Neural crest cell (in vitro differentiated cells): Measurements from ENCODE around the gene HSD17B11. TPM values are rescaled to one million over a fixed set of nuclear protein-coding genes. Genes with fewer than 3 reads are reported as not detected.

ENCODE experiments used
- DNase-seq: peaks from one replicate; pipeline ENCODE4 v3.0.0; 2021; ENCODE audit warnings: low read depth, mixed read lengths, low spot score
- H3K27ac Mint-ChIP-seq: one replicate; pipeline ENCODE4 v1.8.0; 2021; ENCODE audit warnings: mild to moderate bottlenecking, mixed read lengths; ENCODE audit not compliant: unreplicated experiment
- H3K27me3 Mint-ChIP-seq: 2 replicates; pipeline ENCODE4 v1.8.0; 2021; ENCODE audit warnings: low read depth, mild to moderate bottlenecking, mixed read lengths
- H3K36me3 Mint-ChIP-seq: 2 replicates; pipeline ENCODE4 v1.8.0; 2021; ENCODE audit warnings: low read depth, mild to moderate bottlenecking, mixed read lengths
- H3K4me1 Mint-ChIP-seq: 2 replicates; pipeline ENCODE4 v1.8.0; 2021; ENCODE audit warnings: mixed read lengths
- H3K4me3 Mint-ChIP-seq: one replicate; pipeline ENCODE4 v1.8.0; 2021; ENCODE audit warnings: mild to moderate bottlenecking, mixed read lengths
- H3K9me3 Mint-ChIP-seq: 2 replicates; pipeline ENCODE4 v1.8.0; 2021; ENCODE audit warnings: mixed read lengths
- total RNA-seq: library from RNA; stranded (reverse); gene quantifications from 2 replicates; pipeline ENCODE4 v1.2.1, GENCODE V29; 2021
- TF ChIP-seq, protein P1 (sequence below): fragments of 200-600 bp; sonication (generic); conservative IDR thresholded peaks from 2 replicates; pipeline ENCODE4 v1.5.0; 2021; ENCODE audit warnings: antibody characterized with exemption, mild to moderate bottlenecking

Gene HSD17B11
- total RNA-seq, 1 donor from 2014 or later: 18.4 TPM

DNA sequence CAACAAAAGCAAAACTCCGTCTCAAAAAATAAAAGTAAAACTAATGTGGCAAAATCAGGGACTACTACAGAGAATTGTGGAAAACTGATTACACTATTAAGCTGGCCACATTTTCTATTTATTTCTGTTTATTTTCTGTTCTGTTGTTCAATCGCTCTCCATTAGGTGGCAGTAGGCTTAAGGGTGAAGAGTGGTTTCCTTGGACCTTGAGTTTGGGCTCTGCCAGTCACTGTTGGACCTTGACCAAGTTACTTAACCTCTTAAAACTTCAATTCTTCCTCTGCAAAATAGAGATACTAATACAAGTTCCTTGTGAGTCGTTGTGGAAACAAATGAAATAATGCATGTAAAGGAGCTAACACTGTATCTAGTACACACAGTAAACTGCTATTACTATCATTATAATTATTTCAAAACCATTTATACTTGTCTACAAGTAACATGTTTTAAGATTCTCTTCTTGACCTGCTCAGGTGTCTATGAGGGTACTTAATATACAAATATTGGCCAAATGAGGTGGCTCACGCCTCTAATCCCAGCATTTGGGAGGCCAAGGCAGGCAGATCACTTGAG, 15.2 kb downstream of the HSD17B11 start:
- no peak overlapping the region for H3K4me3 Mint-ChIP-seq

DNA sequence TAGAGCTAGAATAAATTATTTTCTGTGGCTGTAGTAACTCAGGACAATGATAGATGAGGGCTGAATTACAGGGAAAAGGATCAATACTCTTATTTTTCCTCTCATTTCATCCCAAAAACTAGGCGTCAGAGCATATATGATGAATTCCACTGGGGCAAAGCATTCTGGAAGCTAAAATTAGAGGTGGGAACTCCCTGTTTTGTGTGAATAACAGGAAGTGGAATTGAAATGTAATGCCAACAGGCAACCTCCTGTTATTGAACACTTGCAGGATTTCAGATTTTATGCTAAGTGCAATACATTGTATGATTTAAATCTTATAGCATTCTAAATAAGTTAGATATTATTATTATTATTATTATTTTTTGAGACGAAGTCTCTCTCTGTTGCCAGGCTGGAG, 20.9 kb downstream of the HSD17B11 start:
- no peak for DNase-seq
- Mint-ChIP-seq H3K4me3 (no peak overlapping the region), H3K27me3 (no peaks in the 10 kb centered on the region), H3K36me3 (peaks cover 32% of the 10 kb centered on the region), H3K4me1 (no peaks in the 10 kb centered on the region), H3K27ac (no peak overlapping the region), H3K9me3 (peaks cover 2% of the 10 kb centered on the region)
- TF ChIP-seq, protein P1, sequence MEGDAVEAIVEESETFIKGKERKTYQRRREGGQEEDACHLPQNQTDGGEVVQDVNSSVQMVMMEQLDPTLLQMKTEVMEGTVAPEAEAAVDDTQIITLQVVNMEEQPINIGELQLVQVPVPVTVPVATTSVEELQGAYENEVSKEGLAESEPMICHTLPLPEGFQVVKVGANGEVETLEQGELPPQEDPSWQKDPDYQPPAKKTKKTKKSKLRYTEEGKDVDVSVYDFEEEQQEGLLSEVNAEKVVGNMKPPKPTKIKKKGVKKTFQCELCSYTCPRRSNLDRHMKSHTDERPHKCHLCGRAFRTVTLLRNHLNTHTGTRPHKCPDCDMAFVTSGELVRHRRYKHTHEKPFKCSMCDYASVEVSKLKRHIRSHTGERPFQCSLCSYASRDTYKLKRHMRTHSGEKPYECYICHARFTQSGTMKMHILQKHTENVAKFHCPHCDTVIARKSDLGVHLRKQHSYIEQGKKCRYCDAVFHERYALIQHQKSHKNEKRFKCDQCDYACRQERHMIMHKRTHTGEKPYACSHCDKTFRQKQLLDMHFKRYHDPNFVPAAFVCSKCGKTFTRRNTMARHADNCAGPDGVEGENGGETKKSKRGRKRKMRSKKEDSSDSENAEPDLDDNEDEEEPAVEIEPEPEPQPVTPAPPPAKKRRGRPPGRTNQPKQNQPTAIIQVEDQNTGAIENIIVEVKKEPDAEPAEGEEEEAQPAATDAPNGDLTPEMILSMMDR: no peak

More for the DNA sequence above, 15.2 kb downstream of the HSD17B11 start:
- DNase-seq: no peak
- Mint-ChIP-seq H3K4me1 (no peaks in the 10 kb centered on the region), H3K27me3 (no peaks in the 10 kb centered on the region), H3K9me3 (no peaks in the 10 kb centered on the region), H3K36me3 (peaks cover 8% of the 10 kb centered on the region), H3K27ac (no peak overlapping the region)
- TF ChIP-seq, protein P1: peak; percentile 79

DNA sequence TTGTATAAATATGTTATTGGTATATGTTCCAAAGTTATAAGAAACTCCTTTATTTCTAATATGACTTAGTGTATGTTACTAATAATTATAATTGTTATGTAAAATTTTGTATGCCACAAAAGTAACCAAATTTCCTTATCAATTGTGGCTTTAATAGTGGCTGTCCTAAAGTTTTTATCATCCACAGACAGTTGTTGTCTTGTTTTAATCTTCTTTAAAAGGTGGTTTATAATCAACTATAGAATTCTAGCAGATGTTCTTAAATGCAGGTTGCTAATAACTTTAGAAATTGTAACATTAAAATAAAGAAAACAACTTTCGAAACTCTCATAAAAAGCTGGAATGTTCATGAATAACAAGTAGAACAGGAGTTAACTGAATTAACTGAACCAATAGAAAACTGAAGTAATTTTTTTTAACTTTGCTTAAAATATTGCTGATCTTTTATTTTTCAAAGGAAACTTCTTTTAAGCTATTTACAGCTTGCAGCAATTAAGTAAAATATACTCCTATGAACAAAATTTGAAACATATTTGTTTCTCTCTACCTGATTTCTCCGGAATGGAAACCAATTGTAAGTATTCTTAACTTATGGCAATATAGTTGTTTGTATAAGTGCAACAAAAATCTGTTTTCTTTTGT, 24.3 kb downstream of the HSD17B11 start:
- Mint-ChIP-seq H3K4me3 (no peak overlapping the region), H3K27ac (no peak overlapping the region), H3K27me3 (no peaks in the 10 kb centered on the region), H3K9me3 (peaks cover 2% of the 10 kb centered on the region), H3K36me3 (peaks cover 35% of the 10 kb centered on the region), H3K4me1 (no peaks in the 10 kb centered on the region)
- no peak for DNase-seq
- TF ChIP-seq, protein P1: no peak

DNA sequence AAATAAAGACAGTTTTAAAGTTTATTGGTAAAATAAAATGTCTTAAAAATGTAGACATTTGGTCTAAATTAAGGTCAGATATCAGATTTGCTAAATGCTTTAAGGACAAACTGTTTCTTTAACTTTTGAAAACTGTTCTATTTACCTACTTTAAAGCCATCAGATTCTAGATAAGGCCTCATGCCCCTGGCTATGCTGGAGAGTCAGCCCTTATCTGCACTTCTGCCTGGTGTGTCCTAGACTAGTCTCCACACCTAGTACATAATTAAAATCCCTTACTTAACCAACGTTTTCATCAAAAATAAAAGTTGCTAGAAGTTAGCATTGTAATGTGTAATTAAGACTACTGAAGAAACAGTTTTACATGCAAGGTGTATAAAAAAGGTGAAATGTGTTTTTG, 25.6 kb downstream of the HSD17B11 start:
- Mint-ChIP-seq H3K27me3 (no peaks in the 10 kb centered on the region), H3K27ac (no peak overlapping the region), H3K4me3 (no peak overlapping the region), H3K36me3 (peaks cover 29% of the 10 kb centered on the region), H3K9me3 (peaks cover 2% of the 10 kb centered on the region), H3K4me1 (peaks cover 3% of the 10 kb centered on the region)
- DNase-seq: no peak
- TF ChIP-seq, protein P1: no peak

DNA sequence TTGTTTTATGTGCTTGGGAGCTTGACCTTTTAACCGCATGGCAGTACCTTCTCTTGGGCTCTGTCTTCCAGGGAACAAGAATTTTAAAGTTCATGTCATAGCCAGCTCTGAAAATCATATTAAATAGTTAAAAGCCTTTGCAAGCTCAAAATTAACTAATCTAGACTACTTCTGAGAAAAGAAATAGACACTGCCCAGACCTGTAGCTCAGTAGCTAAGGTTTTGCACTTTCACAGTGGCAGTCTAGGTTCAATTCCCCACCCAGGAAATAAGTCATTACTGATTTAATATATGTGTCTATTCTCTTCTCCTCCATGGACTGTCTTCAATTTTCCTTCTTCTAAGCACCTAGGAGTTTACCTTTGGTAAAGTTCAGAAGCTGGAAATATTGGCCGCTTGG, 27.4 kb downstream of the HSD17B11 start:
- H3K36me3 Mint-ChIP-seq: peaks cover 25% of the 10 kb centered on the region
- TF ChIP-seq, protein P1: no peak
- no peaks in the 10 kb centered on the region for H3K27me3 Mint-ChIP-seq
- H3K4me3 Mint-ChIP-seq: no peak overlapping the region
- no peak overlapping the region for H3K27ac Mint-ChIP-seq
- H3K9me3 Mint-ChIP-seq: peaks cover 2% of the 10 kb centered on the region
- no peak for DNase-seq
- H3K4me1 Mint-ChIP-seq: peaks cover 6% of the 10 kb centered on the region
